KMS-11 (cell line): ENCODE data around the gene RANBP17.

Source experiments
- H2AFZ ChIP-seq: fragments of 200-600 bp; sonication (generic); 2 replicates; pipeline ENCODE4 v1.6.1; 2016; ENCODE audit warnings: antibody characterized with exemption, mixed run types, low read depth
- H3K27ac ChIP-seq: fragments of 200-600 bp; sonication (generic); 2 replicates; pipeline ENCODE4 v1.6.1; 2016; ENCODE audit warnings: mild to moderate bottlenecking, mixed run types
- H3K27me3 ChIP-seq: fragments of 200-600 bp; sonication (generic); 2 replicates; pipeline ENCODE4 v1.6.1; 2017; ENCODE audit warnings: mild to moderate bottlenecking, low read depth, mixed run types, moderate library complexity; ENCODE audit not compliant: insufficient read depth
- H3K36me3 ChIP-seq: fragments of 200-600 bp; sonication (generic); 2 replicates; pipeline ENCODE4 v1.6.1; 2017; ENCODE audit warnings: mild to moderate bottlenecking, mixed run types; ENCODE audit not compliant: insufficient read depth
- H3K4me1 ChIP-seq: fragments of 200-600 bp; sonication (generic); 2 replicates; pipeline ENCODE4 v1.6.1; 2016; ENCODE audit warnings: mild to moderate bottlenecking, low read depth, mixed run types; ENCODE audit not compliant: poor library complexity, severe bottlenecking
- H3K4me2 ChIP-seq: fragments of 200-600 bp; sonication (generic); 2 replicates; pipeline ENCODE4 v1.7.0; 2016; ENCODE audit warnings: mild to moderate bottlenecking, mixed run types
- H3K4me3 ChIP-seq: fragments of 200-600 bp; sonication (generic); IDR thresholded peaks from 2 replicates; pipeline ENCODE4 v1.6.1; 2017; ENCODE audit warnings: low read depth, low read length, mixed read lengths; ENCODE audit not compliant: insufficient read depth
- H3K79me2 ChIP-seq: fragments of 200-600 bp; sonication (generic); 2 replicates; pipeline ENCODE4 v1.6.1; 2016; ENCODE audit warnings: low read depth, mixed run types; ENCODE audit not compliant: insufficient read depth
- H3K9ac ChIP-seq: fragments of 200-600 bp; sonication (generic); 2 replicates; pipeline ENCODE4 v1.6.1; 2016; ENCODE audit warnings: mild to moderate bottlenecking, mixed run types
- H4K20me1 ChIP-seq: fragments of 200-600 bp; sonication (generic); 2 replicates; pipeline ENCODE4 v1.6.1; 2016; ENCODE audit warnings: mild to moderate bottlenecking, mixed run types; ENCODE audit not compliant: insufficient read depth
- TF ChIP-seq, protein P1 (sequence below): fragments of 200-600 bp; sonication (generic); conservative IDR thresholded peaks from 2 replicates; pipeline ENCODE4 v1.6.1; 2017; ENCODE audit warnings: low read depth, mild to moderate bottlenecking, antibody characterized with exemption, low read length, moderate library complexity, mixed read lengths

The RANBP17 gene

DNA sequence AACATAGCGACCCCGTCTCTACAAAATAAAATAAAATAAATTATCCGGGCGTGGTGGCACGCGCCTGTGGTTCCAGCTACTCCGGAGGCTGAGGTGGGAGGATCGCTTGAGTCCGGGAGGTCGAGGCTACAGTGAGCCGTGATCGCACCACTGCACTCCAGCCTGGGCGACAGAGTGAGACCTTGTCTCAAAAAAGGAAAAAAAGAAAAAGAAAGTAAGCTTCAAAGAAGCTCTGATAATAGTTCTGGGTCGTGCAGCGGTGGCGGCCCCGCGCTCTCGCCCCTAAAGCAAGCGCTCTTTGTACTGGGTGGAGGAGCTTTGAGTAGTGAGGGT, 454.1 kb downstream of the RANBP17 start:
- Histone ChIP-seq H2AFZ (no peak overlapping the region), H3K27ac (no peak overlapping the region), H4K20me1 (no peaks in the 10 kb centered on the region), H3K4me2 (no peak overlapping the region), H3K4me3 (no peak overlapping the region), H3K4me1 (no peaks in the 10 kb centered on the region), H3K9ac (no peak overlapping the region), H3K27me3 (no peaks in the 10 kb centered on the region), H3K36me3 (no peaks in the 10 kb centered on the region), H3K79me2 (no peaks in the 10 kb centered on the region)
- TF ChIP-seq, protein P1, sequence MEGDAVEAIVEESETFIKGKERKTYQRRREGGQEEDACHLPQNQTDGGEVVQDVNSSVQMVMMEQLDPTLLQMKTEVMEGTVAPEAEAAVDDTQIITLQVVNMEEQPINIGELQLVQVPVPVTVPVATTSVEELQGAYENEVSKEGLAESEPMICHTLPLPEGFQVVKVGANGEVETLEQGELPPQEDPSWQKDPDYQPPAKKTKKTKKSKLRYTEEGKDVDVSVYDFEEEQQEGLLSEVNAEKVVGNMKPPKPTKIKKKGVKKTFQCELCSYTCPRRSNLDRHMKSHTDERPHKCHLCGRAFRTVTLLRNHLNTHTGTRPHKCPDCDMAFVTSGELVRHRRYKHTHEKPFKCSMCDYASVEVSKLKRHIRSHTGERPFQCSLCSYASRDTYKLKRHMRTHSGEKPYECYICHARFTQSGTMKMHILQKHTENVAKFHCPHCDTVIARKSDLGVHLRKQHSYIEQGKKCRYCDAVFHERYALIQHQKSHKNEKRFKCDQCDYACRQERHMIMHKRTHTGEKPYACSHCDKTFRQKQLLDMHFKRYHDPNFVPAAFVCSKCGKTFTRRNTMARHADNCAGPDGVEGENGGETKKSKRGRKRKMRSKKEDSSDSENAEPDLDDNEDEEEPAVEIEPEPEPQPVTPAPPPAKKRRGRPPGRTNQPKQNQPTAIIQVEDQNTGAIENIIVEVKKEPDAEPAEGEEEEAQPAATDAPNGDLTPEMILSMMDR: no peak

DNA sequence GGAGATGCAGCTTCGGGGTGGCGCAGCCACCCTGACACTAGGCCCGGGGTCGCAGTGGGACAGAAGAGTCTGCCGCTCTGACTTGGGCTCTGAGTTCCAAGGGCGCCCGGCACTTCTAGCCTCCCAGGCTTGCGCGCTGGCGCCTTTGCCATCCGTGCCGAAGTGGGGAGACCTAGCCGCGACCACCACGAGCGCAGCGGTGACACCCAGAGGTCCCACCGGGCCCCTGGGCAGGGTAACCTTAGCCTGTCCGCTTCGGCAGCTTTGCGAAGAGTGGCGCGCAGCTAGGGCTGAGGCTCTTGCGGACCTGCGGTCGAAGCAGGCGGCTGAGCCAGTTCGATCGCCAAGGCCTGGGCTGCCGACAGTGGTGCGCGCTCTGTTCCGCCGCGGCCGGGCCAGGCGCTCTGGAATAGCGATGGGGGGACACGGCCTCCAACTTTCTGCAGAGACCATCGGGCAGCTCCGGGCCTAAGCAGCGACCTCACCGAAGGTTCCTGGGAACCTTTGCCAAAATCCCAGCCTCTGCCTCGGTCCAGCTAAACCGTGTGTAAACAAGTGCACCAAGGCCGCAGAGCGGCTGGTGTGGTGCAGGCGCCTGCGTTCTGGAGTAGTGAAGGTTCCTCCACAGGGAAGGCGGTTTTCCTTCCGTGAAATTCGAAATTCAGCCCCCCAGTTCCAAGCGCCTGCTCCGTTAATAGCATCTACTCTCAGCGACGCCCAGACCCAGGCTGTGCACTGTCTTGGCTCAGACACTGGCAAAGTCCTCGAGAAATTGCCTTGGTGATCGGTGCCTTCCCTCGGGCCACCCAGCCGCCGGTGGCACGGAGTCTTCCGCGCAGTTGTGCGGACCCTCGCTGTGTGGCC, 454.7 kb downstream of the RANBP17 start:
- TF ChIP-seq, protein P1: no peak
- Histone ChIP-seq H3K79me2 (no peaks in the 10 kb centered on the region), H3K4me2 (no peak overlapping the region), H4K20me1 (no peaks in the 10 kb centered on the region), H3K4me1 (no peaks in the 10 kb centered on the region), H2AFZ (no peak overlapping the region), H3K36me3 (no peaks in the 10 kb centered on the region), H3K27ac (no peak overlapping the region), H3K4me3 (no peak overlapping the region), H3K9ac (no peak overlapping the region), H3K27me3 (no peaks in the 10 kb centered on the region)

DNA sequence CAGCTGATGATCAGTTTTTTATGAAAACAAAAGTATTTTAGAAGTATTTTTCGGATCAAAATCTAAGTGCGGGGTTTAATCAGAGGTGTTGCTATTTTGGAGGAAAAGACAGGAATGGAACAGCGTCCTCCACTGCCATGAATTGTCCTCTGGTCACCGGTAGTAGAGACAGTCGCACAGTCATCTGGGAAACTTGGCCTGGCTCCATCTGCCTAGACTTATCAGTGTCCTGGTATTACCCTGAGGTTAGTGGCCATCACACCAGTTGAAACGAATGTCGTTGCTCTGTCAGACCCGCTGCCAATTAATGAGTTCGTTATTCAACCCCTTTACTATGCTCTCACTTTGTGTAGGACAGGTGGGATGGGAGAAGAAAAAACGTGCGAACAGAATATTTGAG, 455.4 kb downstream of the RANBP17 start:
- H3K4me1 ChIP-seq: no peaks in the 10 kb centered on the region
- TF ChIP-seq, protein P1: no peak
- H3K27me3 ChIP-seq: no peaks in the 10 kb centered on the region
- no peak overlapping the region for H3K4me3 ChIP-seq
- H3K36me3 ChIP-seq: no peaks in the 10 kb centered on the region
- no peak overlapping the region for H2AFZ ChIP-seq
- no peaks in the 10 kb centered on the region for H3K79me2 ChIP-seq
- H3K4me2 ChIP-seq: no peak overlapping the region
- H3K27ac ChIP-seq: no peak overlapping the region
- no peak overlapping the region for H3K9ac ChIP-seq
- H4K20me1 ChIP-seq: no peaks in the 10 kb centered on the region

DNA sequence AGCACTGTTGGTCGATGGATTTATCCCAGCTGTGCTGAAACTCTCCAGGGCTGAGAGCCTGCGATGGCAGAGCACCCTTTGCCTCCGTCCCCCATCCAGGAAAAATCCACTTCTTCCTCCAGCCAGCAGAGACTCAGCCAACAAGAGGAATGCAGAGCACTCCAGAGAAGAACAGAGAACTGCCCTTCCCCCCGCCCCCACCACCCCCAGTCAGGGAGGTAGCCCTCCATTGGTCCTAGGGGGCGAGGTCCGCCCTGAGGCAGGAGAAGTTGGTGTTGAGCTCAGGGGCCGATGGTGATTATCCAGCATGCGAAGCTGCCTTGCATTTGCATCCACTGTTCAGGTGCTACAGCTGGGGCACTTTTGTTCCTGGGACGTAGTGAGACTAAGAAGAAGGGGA, 456.2 kb downstream of the RANBP17 start:
- TF ChIP-seq, protein P1: no peak
- no peak overlapping the region for H3K4me2 ChIP-seq
- no peak overlapping the region for H3K9ac ChIP-seq
- no peak overlapping the region for H3K4me3 ChIP-seq
- H4K20me1 ChIP-seq: no peaks in the 10 kb centered on the region
- no peaks in the 10 kb centered on the region for H3K36me3 ChIP-seq
- H3K79me2 ChIP-seq: no peaks in the 10 kb centered on the region
- H3K27me3 ChIP-seq: no peaks in the 10 kb centered on the region
- no peaks in the 10 kb centered on the region for H3K4me1 ChIP-seq
- H2AFZ ChIP-seq: no peak overlapping the region
- H3K27ac ChIP-seq: no peak overlapping the region
